Lung (tissue), 12 donors: Measurements from ENCODE around the gene NFKB1. TPM values are rescaled to one million over a fixed set of nuclear protein-coding genes. Genes with fewer than 3 reads are reported as not detected.

Experiments
- ATAC-seq: fragments of 200-7000 bp; cut with Tn5 transposase; one replicate; pipeline ENCODE4 v1.9.1; 2020; ENCODE audit warnings: moderate number of reproducible peaks; ENCODE audit not compliant: insufficient read depth, low FRiP score
- DNase-seq, 3 donors: peaks; one replicate each; pipeline ENCODE4 v3.0.0-alpha.2; 2013 to 2017
- H3K27ac ChIP-seq, 2 donors: one replicate each; pipeline ENCODE4 v1.5.1; 2013; ENCODE audit warnings: mild to moderate bottlenecking in 2 of 2, moderate library complexity in 2 of 2, control low read depth in 1 of 2, inconsistent platforms in 1 of 2, low read depth in 1 of 2, low read length in 1 of 2
- H3K27me3 ChIP-seq, 3 donors: one replicate each; pipeline ENCODE4 v1.5.1; 2013; ENCODE audit warnings: low read length in 2 of 3; ENCODE audit not compliant: control insufficient read depth in 3 of 3, insufficient read depth in 3 of 3
- H3K36me3 ChIP-seq, 4 donors: one replicate each; pipeline ENCODE4 v1.5.1; 2013; ENCODE audit warnings: low read length in 4 of 4, mild to moderate bottlenecking in 1 of 4, moderate library complexity in 1 of 4; ENCODE audit not compliant: control insufficient read depth in 4 of 4, insufficient read depth in 4 of 4
- H3K4me1 ChIP-seq, 5 donors: one replicate each; pipeline ENCODE4 v1.5.1; 2013; ENCODE audit warnings: low read length in 5 of 5, mild to moderate bottlenecking in 2 of 5, moderate library complexity in 1 of 5; ENCODE audit not compliant: control insufficient read depth in 5 of 5, insufficient read depth in 5 of 5
- H3K4me3 ChIP-seq: one replicate; pipeline ENCODE4 v1.5.1; 2013; ENCODE audit warnings: mild to moderate bottlenecking, control low read depth, moderate library complexity
- H3K9ac ChIP-seq, 2 donors: one replicate each; pipeline ENCODE4 v1.5.1; 2013; ENCODE audit warnings: low read length in 2 of 2, control low read depth in 1 of 2; ENCODE audit not compliant: insufficient read depth in 1 of 2
- H3K9me3 ChIP-seq, 4 donors: one replicate each; pipeline ENCODE4 v1.5.1; 2013; ENCODE audit warnings: low read length in 3 of 4, mild to moderate bottlenecking in 1 of 4, moderate library complexity in 1 of 4; ENCODE audit not compliant: control insufficient read depth in 4 of 4, insufficient read depth in 3 of 4
- CTCF ChIP-seq: IDR thresholded peaks from 2 replicates; pipeline ENCODE4 v1.5.1; 2012; ENCODE audit warnings: mild to moderate bottlenecking; ENCODE audit errors: control extremely low read depth, extremely low read depth
- WGBS, 2 donors: extraction: QIAGEN DNeasy Blood & Tissue Kit; methylation state at CpG; one replicate each; pipeline ENCODE4 v1.1.7; 2013; 5-methylcytosine and 5-hydroxymethylcytosine counted together
- polyA plus RNA-seq, 2 donors: library from polyadenylated mRNA; stranded (reverse); fragments of 200-250 nt; gene quantifications; one replicate each; pipeline ENCODE4 v1.2.1, GENCODE V29; 2013
- total RNA-seq, 2 donors: library from RNA; depleted of rRNA in 1 of 2; stranded (reverse); fragments of >200 nt in 1 of 2; gene quantifications; one replicate each; pipeline ENCODE4 v1.2.1, GENCODE V29; 2014 to 2021
- donor health status: control.
- donor health status: control.
- donor health status: Bipolar disorder and iron deficiency.
- donor health status: healthy.
- donor health status: DM: yes; HTN: yes; CAD: no.

NFKB1 gene
- total and polyA plus RNA-seq, 4 donors, result 12.3 to 66.0 (median 56.7) TPM

GRCh38 chr4:102599886-102600285 is 98.7 kb downstream of the NFKB1 start:
- ATAC-seq, result no peak
- WGBS, 2 donors, result 84 to 88% methylated on average over 3 of the region's 3 CpGs

GRCh38 chr4:102600689-102601088 is 99.5 kb downstream of the NFKB1 start:
- no peaks in the 10 kb centered on the region for H3K9me3 ChIP-seq
- H3K9ac ChIP-seq, result no peak overlapping the region
- no peaks in the 10 kb centered on the region for H3K27me3 ChIP-seq
- H3K36me3 ChIP-seq, result peaks cover 6 to 50% (median 27%) of the 10 kb centered on the region in 4 donors
- ATAC-seq (no peak), DNase-seq (no peak)
- no peak overlapping the region for H3K27ac ChIP-seq
- H3K4me1 ChIP-seq, result peaks cover 0 to 3% (median 0%) of the 10 kb centered on the region in 5 donors
- no peak for TF ChIP-seq CTCF
- no peak overlapping the region for H3K4me3 ChIP-seq

More at GRCh38 chr4:102599886-102600285, 98.7 kb downstream of the NFKB1 start:
- TF ChIP-seq CTCF, result no peak
- H3K9ac ChIP-seq, result no peak overlapping the region
- no peaks in the 10 kb centered on the region for H3K27me3 ChIP-seq
- peaks cover 0 to 3% (median 0%) of the 10 kb centered on the region in 5 donors for H3K4me1 ChIP-seq
- H3K27ac ChIP-seq, result no peak overlapping the region
- DNase-seq, result no peak
- H3K4me3 ChIP-seq, result no peak overlapping the region
- H3K36me3 ChIP-seq, result peaks cover 6 to 57% (median 29%) of the 10 kb centered on the region in 4 donors
- H3K9me3 ChIP-seq, result no peaks in the 10 kb centered on the region

GRCh38 chr4:102601586-102602227 is 100.5 kb downstream of the NFKB1 start:
- Histone ChIP-seq H3K27me3 (no peaks in the 10 kb centered on the region), H3K36me3 (peaks cover 11 to 50% (median 24%) of the 10 kb centered on the region in 4 donors), H3K9me3 (no peaks in the 10 kb centered on the region), H3K27ac (no peak overlapping the region), H3K4me1 (peaks cover 0 to 2% (median 0%) of the 10 kb centered on the region in 5 donors), H3K9ac (no peak overlapping the region), H3K4me3 (no peak overlapping the region)
- 88 to 94% methylated on average over 8 of the region's 8 CpGs for WGBS, 2 donors
- no peak for TF ChIP-seq CTCF
- ATAC-seq (no peak), DNase-seq (no peak)
